Natural killer cell (primary cell): Measurements from ENCODE around the gene TTC23L. TPM values are rescaled to one million over a fixed set of nuclear protein-coding genes. Genes with fewer than 3 reads are reported as not detected.

Experiments used
- ATAC-seq, 3 donors: fragments of 150-1000 bp in 2 of 3; fragments of 200-7000 bp in 1 of 3; cut with Tn5 transposase; 1 replicate in 1 of 3; 2 replicates in 2 of 3; pipeline ENCODE4 v1.10.0; 2021; ENCODE audit warnings: mild to moderate bottlenecking in 2 of 3, moderate library complexity in 2 of 3
- DNase-seq, 2 donors: peaks; one replicate each; pipeline versions ENCODE4 v3.0.0 to v3.0.0-alpha.2; 2013 to 2021; ENCODE audit warnings: mixed read lengths in 1 of 2
- H3K27ac ChIP-seq: one replicate; pipeline ENCODE4 v1.5.1; 2013; ENCODE audit warnings: mild to moderate bottlenecking, low read length
- H3K27me3 ChIP-seq: one replicate; pipeline ENCODE4 v1.6.1; 2013; ENCODE audit warnings: low read length; ENCODE audit not compliant: control insufficient read depth, insufficient read depth
- H3K36me3 ChIP-seq: one replicate; pipeline ENCODE4 v1.6.1; 2013; ENCODE audit warnings: low read length; ENCODE audit not compliant: control insufficient read depth, insufficient read depth
- H3K4me1 ChIP-seq: one replicate; pipeline ENCODE4 v1.6.1; 2013; ENCODE audit warnings: low read length; ENCODE audit not compliant: control insufficient read depth, insufficient read depth
- H3K4me3 ChIP-seq: one replicate; pipeline ENCODE4 v1.5.1; 2013; ENCODE audit warnings: low read length
- H3K9me3 ChIP-seq: one replicate; pipeline ENCODE4 v1.6.1; 2013; ENCODE audit warnings: low read length; ENCODE audit not compliant: control insufficient read depth, insufficient read depth
- H3K27ac Mint-ChIP-seq, 2 donors: one replicate each; pipeline ENCODE4 v1.8.0; 2022; ENCODE audit warnings: mild to moderate bottlenecking in 2 of 2, mixed read lengths in 2 of 2, moderate library complexity in 1 of 2
- H3K27me3 Mint-ChIP-seq, 2 donors: one replicate each; pipeline ENCODE4 v1.8.0; 2022; ENCODE audit warnings: low read depth in 2 of 2, mixed read lengths in 2 of 2
- H3K36me3 Mint-ChIP-seq: one replicate; pipeline ENCODE4 v1.8.0; 2022; ENCODE audit warnings: mixed read lengths
- H3K4me1 Mint-ChIP-seq, 2 donors: one replicate each; pipeline ENCODE4 v1.8.0; 2022; ENCODE audit warnings: mixed read lengths in 2 of 2
- H3K4me3 Mint-ChIP-seq: one replicate; pipeline ENCODE4 v1.8.0; 2022; ENCODE audit warnings: mild to moderate bottlenecking, moderate library complexity, mixed read lengths
- H3K9me3 Mint-ChIP-seq, 2 donors: one replicate each; pipeline ENCODE4 v1.8.0; 2022; ENCODE audit warnings: mixed read lengths in 2 of 2
- CTCF ChIP-seq: fragments of 200-600 bp; IDR thresholded peaks from one replicate; pipeline ENCODE4 v1.8.0; 2022; ENCODE audit warnings: antibody characterized with exemption
- WGBS: methylation state at CpG from one replicate; pipeline ENCODE4 v1.1.7; 2013; ENCODE audit warnings: missing lambda C conversion rate; ENCODE audit not compliant: insufficient coverage; 5-methylcytosine and 5-hydroxymethylcytosine counted together
- intact Hi-C: fragments of 100-400 bp; cut with micrococcal nuclease; formaldehyde crosslinking; loops from one replicate; pipeline ENCODE4 v1.14.2; 2022
- total RNA-seq, 4 donors: library from RNA; stranded (reverse); fragments of 120-200 nt in 1 of 4; gene quantifications; one replicate each; pipeline versions ENCODE4 v1.2.3 to v1.2.4, GENCODE V29; 2013 to 2022

The TTC23L gene, protein sequence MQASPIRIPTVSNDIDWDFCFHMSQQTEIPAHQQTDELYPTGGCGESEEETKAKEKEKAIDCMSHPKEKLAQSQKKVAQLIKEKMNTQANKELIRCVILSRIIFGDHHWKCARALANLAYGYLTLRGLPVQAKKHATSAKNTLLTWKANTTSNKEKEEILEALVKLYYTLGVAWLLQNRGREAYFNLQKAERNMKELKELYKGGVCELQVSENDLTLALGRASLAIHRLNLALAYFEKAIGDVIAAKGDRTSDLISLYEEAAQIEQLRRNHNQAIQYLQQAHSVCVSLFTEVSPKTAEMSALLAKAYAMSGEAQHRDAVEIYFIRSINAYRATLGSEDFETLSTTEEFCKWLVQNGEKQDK
- under 1 TPM in 1 of 3 donors, not detected in 2; 0.48 TPM for total RNA-seq
- 0.43 TPM for total RNA-seq (2013)

DNA sequence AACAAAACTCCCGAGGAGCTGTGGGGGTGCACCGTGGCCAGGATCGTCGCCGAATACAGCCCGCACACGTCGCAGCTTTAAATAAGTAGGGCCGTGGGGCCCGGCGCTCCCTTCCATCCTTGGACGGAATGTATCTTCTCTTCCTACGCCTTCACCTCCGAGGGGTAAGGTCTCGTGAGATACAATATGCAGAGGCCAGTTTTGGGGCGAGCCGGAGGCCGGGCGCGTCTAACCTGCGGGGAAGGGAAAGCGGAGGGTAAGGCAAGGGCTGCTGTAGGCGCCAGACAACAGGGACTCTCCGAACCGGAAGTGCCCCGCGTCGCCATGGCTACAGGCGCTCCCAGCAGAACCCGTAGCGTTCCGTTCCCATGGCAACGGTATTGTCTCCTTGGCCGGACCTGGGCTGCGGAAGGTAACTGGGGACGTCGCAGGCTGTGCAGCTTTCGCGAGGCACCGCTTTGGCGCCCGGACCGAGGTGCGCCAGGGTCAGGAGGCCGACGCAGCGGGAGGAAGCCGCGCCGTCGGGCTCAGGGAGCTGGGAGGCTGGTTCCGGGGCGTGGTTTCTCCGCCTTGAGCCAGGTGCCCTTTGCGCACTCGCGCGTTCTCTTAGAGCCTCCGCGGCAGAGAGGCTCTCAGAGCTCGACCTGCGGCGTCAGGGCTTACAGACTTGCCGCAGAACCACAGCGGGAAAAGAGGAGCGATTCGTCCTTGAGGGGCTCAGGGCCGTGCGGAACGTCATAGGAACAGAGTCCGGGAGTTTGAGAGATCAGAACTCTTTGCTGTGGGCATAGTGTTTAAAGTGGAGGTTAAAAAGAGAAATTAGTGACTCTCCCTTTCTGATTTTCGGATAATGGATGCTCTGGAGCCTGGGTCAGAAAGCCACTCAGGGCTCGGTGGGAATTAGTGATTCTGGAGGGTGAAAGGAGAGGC, at the start of gene TTC23L:
Gene TTC23L, plus strand, starts transcription at position 380 of the 930 bp plus-strand sequence. CDS start 1,508 bp downstream, outside the sequence.
- peak within 1 kb of the TSS; percentile 93 for H3K4me3 Mint-ChIP-seq
- Histone ChIP-seq H3K36me3 (no peaks in the 10 kb centered on the region), H3K4me3 (peak within 1 kb of the TSS; percentile 73), H3K27me3 (no peaks in the 10 kb centered on the region), H3K27ac (peak within 1 kb of the TSS; percentile 84), H3K9me3 (no peaks in the 10 kb centered on the region), H3K4me1 (peaks cover 12% of the 10 kb centered on the region)
- H3K4me1 Mint-ChIP-seq = peaks cover 14 to 20% of the 10 kb centered on the region in 2 donors
- H3K36me3 Mint-ChIP-seq = no peaks in the 10 kb centered on the region
- ATAC-seq = peak; percentile 88 to 95 (median 89)
- peak; percentile 89 to 98 for DNase-seq
- TF ChIP-seq CTCF = no peak
- no peaks in the 10 kb centered on the region for H3K9me3 Mint-ChIP-seq
- peak within 1 kb of the TSS; percentile 90 to 98 for H3K27ac Mint-ChIP-seq
- intact Hi-C loops = loop anchor here (5.0 kb wide), 1 partner anchor 78 kb away; the partner anchor contains the start of genes BRIX1 and RAD1
- peaks cover 7 to 8% of the 10 kb centered on the region in 2 donors for H3K27me3 Mint-ChIP-seq
- WGBS = 6% methylated on average over 73 of the region's 73 CpGs

- Mint-ChIP-seq H3K36me3 (no peaks in the 10 kb centered on the region), H3K27me3 (peaks cover 2 to 3% of the 10 kb centered on the region in 2 donors), H3K4me1 (no peaks in the 10 kb centered on the region), H3K27ac (no peak overlapping the region), H3K4me3 (no peak overlapping the region), H3K9me3 (peaks cover 0 to 2% of the 10 kb centered on the region in 2 donors)
- H3K27ac ChIP-seq = no peak overlapping the region
- WGBS = no CpG with 5 or more reads among the region's 2 CpGs
- no peaks in the 10 kb centered on the region for H3K27me3 ChIP-seq
- H3K4me3 ChIP-seq = no peak overlapping the region
- no peak for TF ChIP-seq CTCF
- ATAC-seq (no peak), DNase-seq (no peak)
- intact Hi-C loops = no loop called here
- no peaks in the 10 kb centered on the region for H3K4me1 ChIP-seq
- H3K36me3 ChIP-seq = no peaks in the 10 kb centered on the region
- H3K9me3 ChIP-seq = no peaks in the 10 kb centered on the region
These were observed 49.3 kb upstream of the TTC23L start for GRCh38 chr5:34789639-34790038.

DNA sequence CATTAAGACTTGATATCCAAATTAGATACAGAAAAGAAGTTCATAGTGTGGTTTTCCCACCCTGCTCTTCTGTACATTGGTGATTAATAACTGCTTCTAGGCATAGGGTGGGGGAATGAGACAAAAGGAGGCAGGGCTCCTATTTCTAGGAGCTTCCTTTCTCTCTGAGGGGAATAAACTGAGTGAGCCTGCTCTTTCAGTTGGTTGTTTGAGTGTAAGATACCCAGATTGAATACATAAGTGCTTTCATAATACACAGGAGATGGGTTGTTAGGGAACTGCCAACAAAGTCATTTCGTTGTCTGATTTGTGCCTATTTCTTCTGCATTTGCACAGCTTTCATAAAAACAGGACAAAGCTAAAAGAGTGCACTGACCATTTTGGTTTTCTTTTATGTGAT, 48.9 kb upstream of the TTC23L start:
- Mint-ChIP-seq H3K27me3 (peaks cover 0 to 2% of the 10 kb centered on the region in 2 donors), H3K9me3 (peaks cover 0 to 2% of the 10 kb centered on the region in 2 donors), H3K4me3 (no peak overlapping the region), H3K27ac (no peak overlapping the region), H3K4me1 (no peaks in the 10 kb centered on the region), H3K36me3 (no peaks in the 10 kb centered on the region)
- ATAC-seq = no peak
- intact Hi-C loops = no loop called here
- 79% methylated on average over 1 of the region's 1 CpG for WGBS
- Histone ChIP-seq H3K27ac (no peak overlapping the region), H3K4me3 (no peak overlapping the region), H3K4me1 (no peaks in the 10 kb centered on the region), H3K9me3 (no peaks in the 10 kb centered on the region), H3K27me3 (no peaks in the 10 kb centered on the region), H3K36me3 (no peaks in the 10 kb centered on the region)
- no peak for DNase-seq
- TF ChIP-seq CTCF = no peak
